Measurements from ENCODE around the gene LMNB1. TPM values are rescaled to one million over a fixed set of nuclear protein-coding genes. Genes with fewer than 3 reads are reported as not detected.
"Not testable (repeated sequence)": the region's sequence is repeated elsewhere in the genome, so short reads cannot be mapped to it uniquely, and the experiment has no call there.

LMNB1 gene, protein sequence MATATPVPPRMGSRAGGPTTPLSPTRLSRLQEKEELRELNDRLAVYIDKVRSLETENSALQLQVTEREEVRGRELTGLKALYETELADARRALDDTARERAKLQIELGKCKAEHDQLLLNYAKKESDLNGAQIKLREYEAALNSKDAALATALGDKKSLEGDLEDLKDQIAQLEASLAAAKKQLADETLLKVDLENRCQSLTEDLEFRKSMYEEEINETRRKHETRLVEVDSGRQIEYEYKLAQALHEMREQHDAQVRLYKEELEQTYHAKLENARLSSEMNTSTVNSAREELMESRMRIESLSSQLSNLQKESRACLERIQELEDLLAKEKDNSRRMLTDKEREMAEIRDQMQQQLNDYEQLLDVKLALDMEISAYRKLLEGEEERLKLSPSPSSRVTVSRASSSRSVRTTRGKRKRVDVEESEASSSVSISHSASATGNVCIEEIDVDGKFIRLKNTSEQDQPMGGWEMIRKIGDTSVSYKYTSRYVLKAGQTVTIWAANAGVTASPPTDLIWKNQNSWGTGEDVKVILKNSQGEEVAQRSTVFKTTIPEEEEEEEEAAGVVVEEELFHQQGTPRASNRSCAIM
- polyA plus RNA-seq (2012; ENCODE audit: insufficient read depth, insufficient read length) = 261 TPM

DNA sequence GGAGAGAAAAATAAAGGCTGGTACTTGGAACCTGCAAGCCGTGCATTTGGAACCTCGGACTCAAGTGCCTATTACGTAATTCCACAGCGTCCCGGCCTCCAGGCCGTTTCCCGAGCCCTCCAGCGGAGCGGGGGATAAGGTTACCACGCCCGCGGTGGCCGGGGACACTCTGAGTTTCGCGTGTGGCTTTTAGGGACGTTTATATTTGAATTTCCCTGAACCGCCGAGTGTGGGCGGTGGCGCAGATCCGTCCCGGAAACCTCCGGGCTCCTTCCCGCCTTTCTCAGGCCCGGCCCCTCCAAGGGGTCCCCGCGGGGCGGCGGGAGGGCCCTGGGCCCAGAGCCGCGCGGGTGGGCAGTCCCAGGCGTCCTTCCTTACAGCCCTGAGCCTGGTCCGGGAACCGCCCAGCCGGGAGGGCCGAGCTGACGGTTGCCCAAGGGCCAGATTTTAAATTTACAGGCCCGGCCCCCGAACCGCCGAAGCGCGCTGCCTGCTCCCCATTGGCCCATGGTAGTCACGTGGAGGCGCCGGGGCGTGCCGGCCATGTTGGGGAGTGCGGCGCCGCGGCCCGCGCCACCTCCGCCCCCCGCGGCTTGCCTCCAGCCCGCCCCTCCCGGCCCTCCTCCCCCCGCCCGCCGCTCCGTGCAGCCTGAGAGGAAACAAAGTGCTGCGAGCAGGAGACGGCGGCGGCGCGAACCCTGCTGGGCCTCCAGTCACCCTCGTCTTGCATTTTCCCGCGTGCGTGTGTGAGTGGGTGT is at the start of gene LMNB1:
LMNB1 (plus strand) TSS at position 638 of the 758 bp plus-strand sequence. CDS start 373 bp downstream, outside the sequence.
- H3K4me3 ChIP-seq (ENCODE audit: low read length) = peak within 1 kb of the TSS; percentile 80
- DNase-seq (ENCODE audit: low read depth, low spot score) = peak; percentile 90

DNA sequence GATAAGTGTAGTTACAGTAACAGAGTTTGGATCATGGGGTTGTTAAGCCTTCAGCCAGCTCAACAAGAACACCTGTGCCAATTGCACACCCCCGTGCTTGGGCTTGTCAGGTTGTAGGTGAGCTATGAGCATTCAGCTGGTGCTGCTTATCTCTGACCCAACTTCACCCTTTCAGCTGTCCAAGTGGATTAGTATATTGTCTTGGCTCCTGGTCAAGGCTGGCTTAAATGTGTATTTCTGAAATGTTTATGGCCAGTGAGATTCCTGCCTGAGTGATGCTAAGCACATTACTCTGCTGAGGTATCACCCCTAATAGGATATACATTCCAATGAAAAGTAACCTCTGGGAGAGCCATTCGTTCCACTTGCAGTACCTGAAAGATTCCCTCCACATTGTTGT is 44.2 kb upstream of the LMNB1 start:
- DNase-seq (ENCODE audit: low read depth, low spot score) = no peak

DNA sequence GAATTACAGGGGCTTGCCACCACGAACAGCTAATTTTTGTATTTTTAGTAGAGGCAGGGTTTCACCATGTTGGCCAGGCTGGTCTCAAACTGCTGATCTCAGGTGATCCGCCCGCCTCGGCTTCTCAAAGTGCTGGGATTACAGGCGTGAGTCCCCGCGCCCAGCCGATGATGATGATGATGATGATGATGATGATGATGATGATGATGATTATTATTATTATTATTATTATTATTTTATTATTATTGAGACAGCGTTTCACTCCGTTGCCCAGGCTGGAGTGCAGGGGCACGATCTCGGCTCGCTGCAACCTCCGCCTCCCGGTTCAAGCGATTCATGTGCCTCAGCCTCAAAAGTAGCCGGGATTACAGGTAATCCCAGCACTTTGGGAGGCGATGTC is 42.4 kb upstream of the LMNB1 start:
- not testable (repeated sequence) for DNase-seq (ENCODE audit: low read depth, low spot score); H3K4me3 ChIP-seq (ENCODE audit: low read length)

More for the DNA sequence above, 44.2 kb upstream of the LMNB1 start:
- H3K4me3 ChIP-seq (ENCODE audit: low read length) = no peak overlapping the region

DNA sequence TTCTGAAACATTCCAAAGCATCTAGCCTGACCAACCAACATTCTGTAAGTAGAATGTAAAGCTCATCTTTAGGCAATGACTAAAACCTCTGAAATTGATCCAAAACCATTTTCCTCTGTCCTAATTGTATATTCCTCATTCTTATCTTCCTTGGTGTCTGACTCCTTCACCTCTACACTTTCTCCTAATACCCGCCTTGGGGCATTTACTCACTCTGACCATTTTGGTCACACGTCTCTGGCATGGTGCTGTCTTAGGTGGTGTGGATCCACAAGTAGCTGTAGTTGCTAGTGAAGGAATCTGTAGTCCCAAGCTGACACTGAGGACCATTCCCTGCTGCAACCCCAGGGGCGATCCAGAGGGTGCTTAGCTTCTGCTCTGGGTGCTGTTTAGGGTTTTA is 40.8 kb upstream of the LMNB1 start:
- no peak overlapping the region for H3K4me3 ChIP-seq (ENCODE audit: low read length)
- DNase-seq (ENCODE audit: low read depth, low spot score) = no peak

DNA sequence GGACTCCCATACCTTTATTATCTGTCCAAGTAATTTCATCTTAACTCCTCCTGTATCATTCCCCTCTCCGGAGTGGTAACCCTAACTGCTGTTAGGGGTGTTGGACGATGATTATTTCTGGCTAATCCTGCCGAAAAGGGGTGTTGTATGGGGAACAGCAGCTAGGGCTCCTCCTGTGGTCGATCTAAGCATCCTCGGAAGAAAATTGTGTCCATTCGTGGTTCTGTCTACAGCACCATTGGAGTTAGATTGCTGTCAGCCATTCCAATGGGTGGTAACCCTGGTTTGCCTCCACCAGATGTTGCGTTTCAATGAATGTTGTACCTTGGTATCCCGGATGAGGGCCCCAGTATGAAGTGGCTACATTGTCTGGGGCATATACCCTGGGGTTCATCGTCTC is 35.6 kb upstream of the LMNB1 start:
- no peak for DNase-seq (ENCODE audit: low read depth, low spot score)
- no peak overlapping the region for H3K4me3 ChIP-seq (ENCODE audit: low read length)

DNA sequence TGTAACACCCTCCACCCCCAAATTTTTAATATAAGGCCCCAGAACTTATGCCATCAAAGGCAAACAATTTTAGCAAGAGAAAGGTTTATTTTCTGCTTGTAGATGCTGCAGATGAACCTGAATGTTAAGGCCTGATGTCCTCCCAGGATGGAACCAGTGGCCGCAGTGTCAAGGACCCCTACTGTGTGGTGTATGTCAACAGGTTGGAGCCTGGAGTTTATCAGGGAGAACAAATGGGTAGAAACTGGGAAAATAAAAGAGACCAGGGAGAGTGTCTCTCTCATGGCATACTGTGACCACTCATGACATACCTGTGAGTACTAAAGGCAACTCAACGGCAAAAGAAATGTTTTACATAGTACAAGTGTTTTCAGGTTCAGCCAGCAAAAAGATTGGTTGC is 34.5 kb upstream of the LMNB1 start:
- no peak for DNase-seq (ENCODE audit: low read depth, low spot score)

DNA sequence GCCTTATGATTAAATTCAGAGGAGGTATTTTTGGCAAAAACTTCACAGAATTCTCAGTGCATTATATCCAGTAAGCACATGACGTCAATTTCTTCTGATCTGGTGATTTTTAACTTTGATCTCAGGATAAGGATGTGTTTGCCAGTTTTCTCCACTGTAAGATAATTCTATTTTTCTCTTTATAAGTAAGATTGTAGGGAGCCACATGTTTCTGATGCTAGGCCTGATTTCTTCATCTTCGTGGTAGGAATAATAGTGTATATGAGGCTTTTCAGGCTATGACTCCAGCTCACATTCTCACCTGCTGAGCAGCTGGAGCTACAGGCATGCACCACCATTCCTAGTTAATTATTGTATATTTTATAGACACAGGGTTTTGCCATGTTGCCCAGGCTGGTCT is 32.1 kb upstream of the LMNB1 start:
- DNase-seq (ENCODE audit: low read depth, low spot score) = no peak
- no peak overlapping the region for H3K4me3 ChIP-seq (ENCODE audit: low read length)

More for the DNA sequence above, 34.5 kb upstream of the LMNB1 start:
- H3K4me3 ChIP-seq (ENCODE audit: low read length) = no peak overlapping the region

DNA sequence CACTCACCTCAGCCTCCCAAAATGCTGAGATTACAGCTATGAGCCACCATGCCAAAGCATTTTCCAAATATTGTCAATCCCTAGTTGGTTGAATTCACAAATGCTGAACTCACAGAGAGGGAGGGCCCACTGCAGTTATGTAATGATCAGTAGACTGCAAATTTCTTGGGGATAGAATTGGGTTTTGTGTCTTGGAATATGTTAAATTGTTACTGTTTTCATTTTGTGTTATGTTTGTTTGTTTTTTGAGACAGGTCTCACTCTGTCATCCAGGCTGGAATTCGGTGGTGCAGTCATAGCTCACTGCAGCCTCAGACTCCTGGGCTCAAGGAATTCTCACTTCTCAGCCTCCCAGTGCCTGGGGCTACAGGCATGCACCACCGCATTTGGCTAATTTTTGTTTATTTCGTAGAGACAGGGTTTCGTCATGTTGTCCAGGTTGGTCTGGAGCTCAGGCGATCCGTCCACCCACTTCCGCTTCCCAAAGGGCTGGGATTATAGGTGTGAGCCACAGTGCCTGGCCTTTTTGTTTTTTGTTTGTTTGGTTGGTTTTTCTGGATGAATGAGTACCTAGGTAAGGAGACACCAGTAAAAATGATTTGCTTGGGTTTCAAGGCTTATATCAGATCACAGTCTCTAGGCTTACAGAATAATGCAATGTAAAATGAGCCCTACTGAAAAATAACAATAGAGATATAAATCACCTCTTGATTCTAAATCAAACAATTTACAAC is 31.5 kb upstream of the LMNB1 start:
- DNase-seq (ENCODE audit: low read depth, low spot score) = no peak
- H3K4me3 ChIP-seq (ENCODE audit: low read length) = no peak overlapping the region

DNA sequence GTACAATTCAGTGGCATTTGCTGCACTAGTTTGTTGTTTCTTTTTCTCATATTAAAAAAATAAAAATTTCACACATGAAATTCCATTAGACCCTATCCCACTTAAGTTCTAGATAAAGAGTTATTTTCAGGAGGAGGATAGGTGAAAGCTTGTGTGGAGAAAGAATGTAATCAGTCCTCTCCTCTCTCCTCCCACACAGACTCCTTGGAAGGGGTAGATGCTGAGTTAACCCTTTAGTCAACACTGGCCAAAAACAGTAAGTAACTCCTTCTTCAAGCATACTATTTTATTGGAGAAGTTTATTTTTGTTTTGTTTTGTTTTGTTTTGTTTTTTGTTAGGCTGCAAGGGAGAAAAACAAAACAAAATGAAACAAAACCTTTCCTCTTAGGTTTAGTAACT is 30.6 kb upstream of the LMNB1 start:
- H3K4me3 ChIP-seq (ENCODE audit: low read length) = no peak overlapping the region
- no peak for DNase-seq (ENCODE audit: low read depth, low spot score)

DNA sequence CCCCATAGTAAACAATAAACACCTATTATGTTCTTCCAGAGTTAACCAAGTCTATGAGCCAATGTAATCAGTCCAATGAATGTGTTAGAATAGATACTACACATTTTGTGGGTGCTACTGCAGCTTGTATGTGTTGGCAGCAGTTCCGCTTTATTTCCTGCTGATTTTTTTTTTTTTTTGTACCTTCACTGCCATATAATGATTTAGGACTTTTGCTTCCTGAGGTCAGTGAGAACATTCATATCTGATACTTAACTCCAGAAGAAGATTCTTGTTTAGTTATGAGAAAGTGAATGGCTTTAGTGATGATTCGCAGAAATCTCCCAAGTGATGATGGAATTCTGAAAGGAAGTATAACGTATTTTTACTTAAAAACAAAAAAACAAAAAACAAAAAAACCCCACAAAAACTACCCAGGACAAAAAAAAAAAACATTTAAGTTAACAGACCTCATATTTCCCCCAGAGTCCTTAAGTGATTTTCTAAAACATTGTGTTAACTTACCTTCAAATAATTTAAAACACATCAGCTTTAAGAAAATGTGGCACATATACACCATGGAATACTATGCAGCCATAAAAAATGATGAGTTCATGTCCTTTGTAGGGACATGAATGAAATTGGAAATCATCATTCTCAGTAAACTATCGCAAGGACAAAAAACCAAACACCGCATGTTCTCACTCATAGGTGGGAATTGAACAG is 24.7 kb upstream of the LMNB1 start:
- no peak for DNase-seq (ENCODE audit: low read depth, low spot score)
- no peak overlapping the region for H3K4me3 ChIP-seq (ENCODE audit: low read length)

DNA sequence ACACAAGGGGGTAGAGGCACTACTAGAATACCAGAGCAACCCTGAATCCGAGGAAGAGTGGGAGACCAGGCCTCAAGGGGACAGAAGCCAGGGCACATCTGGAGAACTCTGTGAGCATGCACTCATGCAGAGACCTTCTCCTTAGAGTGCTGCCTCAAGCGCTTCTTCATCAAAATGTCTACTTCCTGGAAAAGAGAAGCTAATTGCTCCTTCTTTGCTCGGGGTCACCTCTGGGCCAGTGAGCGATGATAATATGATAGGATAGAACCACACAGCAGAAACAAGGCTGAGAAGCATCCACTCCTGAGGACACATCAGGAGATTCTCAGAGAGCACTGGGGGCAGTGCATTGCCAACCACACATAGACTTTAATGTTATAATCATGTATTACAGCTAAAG is 23.7 kb upstream of the LMNB1 start:
- DNase-seq (ENCODE audit: low read depth, low spot score) = no peak

DNA sequence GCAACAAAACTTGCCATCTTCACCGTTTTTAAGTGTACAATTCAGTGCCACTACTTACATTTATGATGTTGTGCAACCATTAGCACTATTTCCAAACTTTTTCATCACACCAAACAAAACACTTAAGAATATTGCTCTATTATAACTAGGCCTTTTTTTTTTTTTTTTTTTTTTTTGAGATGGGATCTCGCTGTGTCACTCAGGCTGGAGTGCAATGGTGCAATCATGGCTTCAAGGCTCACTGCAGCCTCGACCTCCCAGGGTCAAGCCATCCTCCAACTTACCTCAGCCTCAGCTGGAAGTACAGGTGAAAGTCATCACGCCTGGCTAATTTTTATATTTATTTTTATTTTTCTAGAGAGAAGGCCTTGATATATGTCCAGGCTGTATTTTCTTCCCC is 22.3 kb upstream of the LMNB1 start:
- H3K4me3 ChIP-seq (ENCODE audit: low read length) = no peak overlapping the region
- no peak for DNase-seq (ENCODE audit: low read depth, low spot score)

More for the DNA sequence above, 23.7 kb upstream of the LMNB1 start:
- no peak overlapping the region for H3K4me3 ChIP-seq (ENCODE audit: low read length)

DNA sequence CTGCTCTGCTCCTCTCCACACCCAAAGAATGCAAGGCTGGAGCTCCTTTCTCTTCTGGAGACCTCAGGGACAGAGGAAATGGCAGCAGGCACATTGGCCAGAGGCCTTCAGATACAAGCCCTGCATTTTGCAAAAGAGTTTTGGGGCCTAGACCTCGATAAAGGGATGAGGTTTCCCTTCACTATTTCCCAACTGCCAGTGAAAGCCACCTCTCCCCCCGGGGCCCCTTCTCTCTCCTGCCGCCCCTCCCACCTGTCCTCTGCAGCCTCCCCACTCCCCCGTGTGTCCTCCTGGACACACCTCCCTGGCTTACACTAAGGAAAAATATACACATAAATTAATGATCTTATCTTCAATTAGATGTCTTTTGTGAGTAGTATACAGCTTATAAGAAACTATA is 21.3 kb upstream of the LMNB1 start:
- no peak for DNase-seq (ENCODE audit: low read depth, low spot score)
- H3K4me3 ChIP-seq (ENCODE audit: low read length) = no peak overlapping the region

DNA sequence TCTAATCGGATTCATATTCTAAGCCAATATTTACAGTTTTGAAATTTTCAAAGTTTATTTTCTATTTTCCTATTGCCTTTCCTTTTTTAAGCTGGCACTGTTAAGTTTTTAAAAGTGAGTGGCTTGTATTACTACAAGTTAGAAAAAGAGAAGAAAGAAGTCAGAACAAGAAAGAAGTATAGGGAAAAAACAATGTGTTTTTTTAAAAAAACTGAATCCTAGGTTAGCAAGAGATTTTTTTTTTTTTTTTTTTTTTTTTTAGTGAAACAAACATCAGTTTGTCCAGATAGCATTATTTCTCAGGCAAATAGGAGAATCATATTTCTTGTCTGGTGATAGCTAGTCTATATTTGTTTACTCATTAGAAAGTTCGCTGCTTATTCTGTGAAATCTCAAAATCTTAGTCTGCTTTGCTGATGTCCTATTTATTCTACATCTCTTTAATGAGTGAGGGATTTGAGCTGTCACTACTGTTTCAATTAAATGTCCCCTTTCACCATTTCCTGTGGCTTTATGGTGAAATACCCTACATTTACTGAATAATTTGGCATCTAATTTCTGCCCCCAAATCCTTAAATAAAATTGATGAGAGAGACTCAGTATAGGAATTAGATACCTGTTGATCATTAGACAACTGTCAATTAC is 19.1 kb upstream of the LMNB1 start:
- H3K4me3 ChIP-seq (ENCODE audit: low read length) = no peak overlapping the region
- DNase-seq (ENCODE audit: low read depth, low spot score) = no peak

DNA sequence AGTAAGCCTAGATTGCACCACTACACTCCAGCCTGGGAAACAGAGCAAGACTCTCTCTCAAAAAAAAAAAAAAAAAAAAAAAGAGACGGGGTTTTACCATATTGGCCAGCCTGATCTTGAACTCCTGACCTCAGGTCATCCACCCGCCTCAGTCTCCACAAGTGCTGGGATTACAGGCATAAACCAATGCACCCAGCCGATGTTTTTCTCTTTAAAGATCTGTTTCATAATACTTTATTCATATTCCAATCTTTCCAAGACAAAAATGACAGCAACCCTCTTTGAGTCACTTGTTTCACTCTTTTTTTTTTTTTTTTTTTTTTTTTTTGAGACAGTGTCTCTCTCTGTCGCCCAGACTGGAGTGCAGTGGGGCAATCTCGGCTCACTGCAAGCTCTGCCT is 13.6 kb upstream of the LMNB1 start:
- H3K4me3 ChIP-seq (ENCODE audit: low read length) = no peak overlapping the region
- DNase-seq (ENCODE audit: low read depth, low spot score) = no peak

DNA sequence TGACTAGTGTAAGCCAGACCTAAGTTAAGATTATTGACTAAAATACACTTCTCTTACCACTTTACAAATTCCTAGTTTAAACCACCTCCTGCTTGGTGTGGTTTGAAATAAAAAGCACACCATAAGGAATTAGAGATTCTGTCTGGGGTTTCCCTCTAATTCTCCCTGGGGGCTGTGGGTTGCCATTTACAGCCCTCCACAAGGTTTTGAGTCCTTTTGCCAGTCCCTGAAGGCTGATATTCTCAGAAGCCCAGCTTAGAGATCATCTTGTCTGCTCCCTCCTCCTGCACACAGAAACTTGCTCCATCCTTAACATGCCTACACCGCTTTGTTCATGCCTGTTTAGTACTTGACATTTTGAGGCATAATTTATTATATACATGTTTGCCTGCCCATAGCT is 7.2 kb upstream of the LMNB1 start:
- DNase-seq (ENCODE audit: low read depth, low spot score) = no peak
- no peak overlapping the region for H3K4me3 ChIP-seq (ENCODE audit: low read length)

DNA sequence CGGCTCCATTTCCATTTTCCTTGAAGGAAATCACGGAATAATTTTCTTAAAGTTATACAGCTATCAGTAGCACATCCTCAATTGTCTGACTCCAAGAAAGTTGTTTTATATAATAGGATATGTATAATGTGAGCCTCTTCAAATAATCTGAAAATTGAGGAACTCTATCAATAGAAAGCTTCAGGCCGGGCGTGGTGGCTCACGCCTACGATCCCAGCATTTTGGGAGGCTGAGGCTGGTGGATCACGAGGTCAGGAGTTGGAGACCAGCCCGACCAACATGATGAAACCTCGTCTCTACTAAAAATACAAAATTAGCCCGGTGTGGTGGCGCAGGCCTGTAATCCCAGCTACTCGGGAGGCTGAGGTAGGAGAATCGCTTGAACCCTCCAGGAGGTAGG is 3.4 kb upstream of the LMNB1 start:
- H3K4me3 ChIP-seq (ENCODE audit: low read length); DNase-seq (ENCODE audit: low read depth, low spot score): not testable (repeated sequence)

DNA sequence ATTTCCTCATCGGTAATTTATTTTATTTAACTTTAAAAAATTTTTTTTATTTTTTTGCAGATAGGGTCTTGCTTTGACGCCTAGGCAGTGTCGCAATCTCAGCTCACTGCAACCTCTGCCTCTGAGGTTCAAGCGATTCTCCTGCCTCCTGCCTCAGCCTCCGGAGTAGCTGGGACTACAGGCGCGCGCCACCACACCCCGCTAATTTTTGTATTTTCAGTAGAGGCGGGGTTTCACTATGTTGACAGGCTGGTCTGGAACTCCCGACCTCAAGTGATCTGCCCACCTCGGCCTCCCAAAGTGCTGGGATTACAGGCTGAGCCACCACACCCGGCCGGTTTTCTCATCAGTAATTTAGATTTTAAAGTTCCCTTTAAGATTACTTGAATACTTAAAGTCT is 2.3 kb upstream of the LMNB1 start:
- H3K4me3 ChIP-seq (ENCODE audit: low read length); DNase-seq (ENCODE audit: low read depth, low spot score): not testable (repeated sequence)
